Small intestine (tissue), 7 donors: Measurements from ENCODE around the gene RERE. TPM values are rescaled to one million over a fixed set of nuclear protein-coding genes. Genes with fewer than 3 reads are reported as not detected.

ENCODE experiments used
- DNase-seq, 2 donors: peaks; one replicate each; pipeline versions ENCODE4 v3.0.0 to v3.0.0-alpha.2; 2013
- FAIRE-seq: peaks from 2 replicates; lab custom pipeline; 2012; peaks lifted over from hg19 to GRCh38; lab: Jason Lieb, UNC
- H3K27ac ChIP-seq, 3 donors: one replicate each; pipeline ENCODE4 v1.5.1; 2013; ENCODE audit warnings: low read length in 2 of 3, mild to moderate bottlenecking in 2 of 3, control low read depth in 1 of 3, inconsistent platforms in 1 of 3, low read depth in 1 of 3, moderate library complexity in 1 of 3
- H3K27me3 ChIP-seq, 3 donors: one replicate each; pipeline ENCODE4 v1.6.1; 2013; ENCODE audit warnings: low read length in 3 of 3, inconsistent platforms in 1 of 3; ENCODE audit not compliant: control insufficient read depth in 3 of 3, insufficient read depth in 3 of 3
- H3K36me3 ChIP-seq, 3 donors: one replicate each; pipeline ENCODE4 v1.6.1; 2013; ENCODE audit warnings: low read length in 3 of 3, inconsistent platforms in 1 of 3, low read depth in 1 of 3, mild to moderate bottlenecking in 1 of 3, moderate library complexity in 1 of 3; ENCODE audit not compliant: control insufficient read depth in 3 of 3, insufficient read depth in 2 of 3
- H3K4me1 ChIP-seq, 3 donors: one replicate each; pipeline ENCODE4 v1.6.1; 2013; ENCODE audit warnings: low read length in 2 of 3, inconsistent platforms in 1 of 3, low read depth in 1 of 3, mild to moderate bottlenecking in 1 of 3, moderate library complexity in 1 of 3; ENCODE audit not compliant: control insufficient read depth in 3 of 3, insufficient read depth in 2 of 3
- H3K4me3 ChIP-seq, 3 donors: one replicate each; pipeline ENCODE4 v1.5.1; 2013; ENCODE audit warnings: low read length in 3 of 3, control low read depth in 1 of 3, inconsistent platforms in 1 of 3, low read depth in 1 of 3, mild to moderate bottlenecking in 1 of 3, moderate library complexity in 1 of 3
- H3K9me3 ChIP-seq, 2 donors: one replicate each; pipeline ENCODE4 v1.6.1; 2013; ENCODE audit warnings: low read depth in 1 of 2, low read length in 1 of 2; ENCODE audit not compliant: control insufficient read depth in 2 of 2, insufficient read depth in 1 of 2
- WGBS, 3 donors: extraction: QIAGEN DNeasy Blood & Tissue Kit; methylation state at CpG; one replicate each; pipeline ENCODE4 v1.1.7; 2013; 5-methylcytosine and 5-hydroxymethylcytosine counted together
- polyA plus RNA-seq, 4 donors: library from polyadenylated mRNA; stranded (reverse) in 3 of 4; unstranded in 1 of 4; fragments of 200-250 nt in 3 of 4; fragments of 120-200 nt in 1 of 4; gene quantifications; one replicate each; pipeline versions ENCODE4 v1.2.1 to v1.2.3, GENCODE V29; 2013
- donor health status: healthy with polysubstance abuse.
- donor health status: control.
- donor health status: control.
- donor health status: Bipolar disorder and iron deficiency.
- donor health status: healthy.

Gene RERE
- polyA plus RNA-seq, 4 donors = 19.5 to 66.8 (median 25.8) TPM

GRCh38 chr1:8752411-8752810, 65.0 kb downstream of the RERE start:
- FAIRE-seq (no peak), DNase-seq (no peak)
- peaks cover 0 to 3% (median 0%) of the 10 kb centered on the region in 3 donors for H3K36me3 ChIP-seq
- WGBS, 3 donors = 88 to 94% (median 89%) methylated on average over 2 of the region's 2 CpGs
- no peak overlapping the region for H3K4me3 ChIP-seq
- no peak overlapping the region for H3K27ac ChIP-seq
- H3K27me3 ChIP-seq = no peaks in the 10 kb centered on the region
- no peaks in the 10 kb centered on the region for H3K9me3 ChIP-seq
- H3K4me1 ChIP-seq = peaks cover 0 to 4% (median 0%) of the 10 kb centered on the region in 3 donors

- no peak for DNase-seq
- WGBS, 3 donors = 84 to 90% (median 86%) methylated on average over 4 of the region's 4 CpGs
- Histone ChIP-seq H3K4me1 (peaks cover 0 to 4% (median 0%) of the 10 kb centered on the region in 3 donors), H3K27me3 (no peaks in the 10 kb centered on the region), H3K27ac (no peak overlapping the region), H3K9me3 (no peaks in the 10 kb centered on the region), H3K36me3 (peaks cover 0 to 3% (median 0%) of the 10 kb centered on the region in 3 donors), H3K4me3 (no peak overlapping the region)
- no peak for FAIRE-seq
Observed at GRCh38 chr1:8751984-8752383, 65.5 kb downstream of the RERE start.

- H3K4me1 ChIP-seq = no peaks in the 10 kb centered on the region
- H3K4me3 ChIP-seq = no peak overlapping the region
- peaks cover 0 to 3% (median 0%) of the 10 kb centered on the region in 3 donors for H3K36me3 ChIP-seq
- FAIRE-seq = no peak
- H3K27me3 ChIP-seq = no peaks in the 10 kb centered on the region
- peak in 1 of 2 donors; percentile 12 for DNase-seq
- H3K27ac ChIP-seq = no peak overlapping the region
- no peaks in the 10 kb centered on the region for H3K9me3 ChIP-seq
- 72 to 81% (median 73%) methylated on average over 15 of the region's 15 CpGs for WGBS, 3 donors
Observed at GRCh38 chr1:8747879-8748825, 69.3 kb downstream of the RERE start.

- 55 to 63% (median 58%) methylated on average over 3 of the region's 3 CpGs for WGBS, 3 donors
- Histone ChIP-seq H3K36me3 (peaks cover 0 to 3% (median 0%) of the 10 kb centered on the region in 3 donors), H3K27ac (no peak overlapping the region), H3K27me3 (no peaks in the 10 kb centered on the region), H3K4me3 (no peak overlapping the region), H3K4me1 (peaks cover 0 to 8% (median 0%) of the 10 kb centered on the region in 3 donors), H3K9me3 (no peaks in the 10 kb centered on the region)
- DNase-seq (no peak), FAIRE-seq (no peak)
Observed at GRCh38 chr1:8746554-8746953, 70.9 kb downstream of the RERE start.

GRCh38 chr1:8745749-8746390, 71.6 kb downstream of the RERE start:
- DNase-seq (no peak), FAIRE-seq (no peak)
- Histone ChIP-seq H3K4me1 (peaks cover 0 to 8% (median 0%) of the 10 kb centered on the region in 3 donors), H3K4me3 (no peak overlapping the region), H3K9me3 (no peaks in the 10 kb centered on the region), H3K36me3 (peaks cover 0 to 3% (median 0%) of the 10 kb centered on the region in 3 donors), H3K27ac (no peak overlapping the region), H3K27me3 (no peaks in the 10 kb centered on the region)
- 71 to 78% (median 76%) methylated on average over 6 of the region's 6 CpGs for WGBS, 3 donors

GRCh38 chr1:8745346-8745745, 72.1 kb downstream of the RERE start:
- H3K4me1 ChIP-seq = peaks cover 0 to 8% (median 0%) of the 10 kb centered on the region in 3 donors

GRCh38 chr1:8742022-8742924, 75.2 kb downstream of the RERE start:
- FAIRE-seq (no peak), DNase-seq (peak; percentile 35 to 40)
- peak overlapping the region in 1 of 3 donors; percentile 10 for H3K27ac ChIP-seq
- H3K4me1 ChIP-seq = peaks cover 0 to 8% (median 0%) of the 10 kb centered on the region in 3 donors
- no peak overlapping the region for H3K4me3 ChIP-seq
- WGBS, 3 donors = 77 to 84% (median 83%) methylated on average over 6 of the region's 6 CpGs
- no peaks in the 10 kb centered on the region for H3K27me3 ChIP-seq
- H3K9me3 ChIP-seq = peaks cover 0 to 7% of the 10 kb centered on the region in 2 donors
- H3K36me3 ChIP-seq = peaks cover 0 to 4% (median 0%) of the 10 kb centered on the region in 3 donors

More at GRCh38 chr1:8745346-8745745, 72.1 kb downstream of the RERE start:
- WGBS, 3 donors = 85 to 97% (median 89%) methylated on average over 6 of the region's 6 CpGs
- DNase-seq (no peak), FAIRE-seq (no peak)
- H3K4me3 ChIP-seq = no peak overlapping the region
- H3K9me3 ChIP-seq = no peaks in the 10 kb centered on the region
- no peak overlapping the region for H3K27ac ChIP-seq
- peaks cover 0 to 3% (median 0%) of the 10 kb centered on the region in 3 donors for H3K36me3 ChIP-seq
- no peaks in the 10 kb centered on the region for H3K27me3 ChIP-seq
